SW480 (cell line): ENCODE measurements around the gene EIF4ENIF1.
"Not testable (repeated sequence)": the region's sequence is repeated elsewhere in the genome, so short reads cannot be mapped to it uniquely, and the experiment has no call there.

ENCODE experiments used
- DNase-seq: peaks from one replicate; pipeline ENCODE4 v3.0.0-alpha.2; 2016; ENCODE audit warnings: low spot score

Gene EIF4ENIF1

GRCh38 chr22:31442768-31443489 is 46.7 kb downstream of the EIF4ENIF1 start:
- no peak for DNase-seq

- no peak for DNase-seq
Measured at GRCh38 chr22:31441652-31442051, 48.0 kb downstream of the EIF4ENIF1 start.

GRCh38 chr22:31440681-31441080 is 49.0 kb downstream of the EIF4ENIF1 start:
- no peak for DNase-seq

DNA sequence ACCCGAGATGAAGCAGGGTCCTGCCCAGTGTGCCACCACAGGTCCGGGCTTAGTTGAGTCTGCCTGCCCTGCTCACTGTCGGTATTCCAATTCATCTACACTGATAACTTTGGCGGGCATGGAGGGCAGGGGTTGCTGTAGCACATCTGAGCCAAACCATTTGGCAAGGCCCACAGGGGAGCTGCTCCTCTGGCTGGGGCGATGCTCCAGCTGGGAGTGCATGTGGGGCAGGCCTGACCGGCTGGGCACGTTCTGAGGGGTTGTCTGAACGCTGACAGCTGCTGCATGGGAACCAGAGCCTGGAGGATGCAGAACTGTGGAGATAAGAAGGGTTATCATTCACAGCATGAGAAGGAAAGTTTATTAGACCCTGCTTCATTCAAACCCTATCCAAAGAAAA is 49.8 kb downstream of the EIF4ENIF1 start:
- DNase-seq: no peak

GRCh38 chr22:31436132-31436531 is 53.5 kb downstream of the EIF4ENIF1 start:
- DNase-seq: no peak

DNA sequence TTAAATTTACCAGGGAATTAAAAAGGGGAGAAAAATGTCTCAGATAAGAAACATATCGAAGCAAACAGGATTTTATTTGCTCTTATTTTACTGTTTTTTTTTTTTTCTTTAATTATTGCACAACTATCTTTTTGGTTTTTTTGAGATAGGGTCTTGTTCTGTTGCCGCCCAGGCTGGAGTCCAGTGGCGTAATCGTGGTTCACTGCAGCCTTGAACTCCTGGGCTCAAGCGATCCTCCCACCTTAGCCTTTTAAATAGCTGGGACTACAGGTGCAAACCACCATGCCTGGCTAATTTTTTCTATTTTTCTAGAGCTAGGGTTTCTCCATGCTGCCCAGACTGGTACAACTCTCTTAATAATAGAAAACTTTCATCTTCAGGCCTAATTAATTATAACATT is 57.7 kb downstream of the EIF4ENIF1 start:
- DNase-seq: no peak

- DNase-seq: no peak
Measured at GRCh38 chr22:31425331-31426050, 64.2 kb downstream of the EIF4ENIF1 start.

DNA sequence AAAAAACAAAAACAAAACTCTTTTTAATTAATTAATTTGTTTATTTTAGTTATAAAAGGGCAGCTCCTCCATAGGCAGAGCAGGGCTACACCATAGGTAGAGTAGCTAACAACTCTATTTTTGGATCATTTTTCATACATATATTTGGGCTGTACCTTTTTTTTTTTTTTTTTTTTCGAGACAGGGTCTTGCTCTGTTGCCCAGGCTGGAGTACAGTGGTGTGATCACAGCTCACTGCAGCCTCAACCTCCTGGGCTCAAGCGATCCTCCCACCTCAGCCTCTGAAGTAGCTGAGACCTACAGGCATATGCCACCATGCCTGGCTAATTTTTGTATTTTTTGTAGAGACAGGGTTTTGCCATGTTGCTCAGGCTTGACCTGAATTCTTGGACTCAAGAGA is 87.3 kb downstream of the EIF4ENIF1 start:
- not testable (repeated sequence) for DNase-seq

DNA sequence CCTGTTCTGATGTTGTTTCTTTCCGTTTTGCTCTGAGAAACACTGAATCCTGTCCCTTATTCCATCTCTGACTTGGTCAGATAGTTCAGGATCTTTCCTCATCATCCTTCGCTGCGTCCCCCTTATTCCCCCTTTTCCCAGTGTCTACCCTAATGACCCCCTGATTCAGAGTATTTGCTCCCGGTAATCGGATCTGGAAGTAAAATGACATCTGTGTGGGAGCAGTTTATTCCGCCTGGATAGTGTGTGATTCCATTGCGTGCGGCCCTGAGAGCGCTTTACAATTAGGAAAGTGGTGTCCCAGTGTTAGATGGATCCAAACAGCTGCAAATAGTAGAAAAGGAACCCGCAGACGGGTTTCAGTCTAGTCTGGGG is 89.6 kb downstream of the EIF4ENIF1 start:
- peak; percentile 7 for DNase-seq

DNA sequence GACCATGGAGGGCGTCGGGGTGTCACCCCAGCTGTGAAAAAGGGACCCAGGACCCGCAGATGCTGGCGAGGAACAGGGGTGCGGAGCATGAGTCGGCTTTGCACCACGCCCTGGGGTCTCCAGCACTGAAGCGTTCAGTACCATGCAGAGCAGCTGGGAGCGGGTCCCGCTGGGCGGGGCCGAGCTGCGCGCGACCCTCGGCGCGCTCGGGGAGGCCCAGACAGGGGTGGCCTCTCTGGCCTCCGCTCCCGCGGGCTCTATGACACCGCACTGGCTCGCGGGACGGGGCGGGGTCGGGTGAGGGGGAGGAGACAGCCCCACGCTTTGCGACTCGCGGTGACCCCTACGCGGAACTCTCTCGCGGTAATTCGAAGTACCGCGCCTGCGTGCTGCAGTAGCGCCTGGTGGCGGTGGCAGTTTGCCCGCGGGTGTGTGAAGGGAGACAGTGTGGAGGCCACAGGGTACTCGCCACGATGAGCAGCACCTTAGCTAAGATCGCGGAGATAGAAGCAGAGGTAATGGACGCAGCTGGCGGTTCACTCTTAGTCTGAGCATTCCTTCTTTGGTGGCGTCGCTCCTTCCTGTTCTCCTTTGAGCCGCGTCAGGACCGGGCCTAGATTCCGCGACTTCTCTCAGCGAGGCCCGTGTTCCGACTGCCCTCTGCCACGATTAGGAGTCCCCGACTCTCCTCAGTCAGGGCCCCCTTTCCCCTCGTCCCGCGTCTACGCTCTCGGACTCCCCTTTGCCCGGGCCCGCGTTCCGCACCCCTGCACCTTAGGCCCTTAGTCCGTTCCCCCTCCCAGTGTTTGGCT is 90.2 kb downstream of the EIF4ENIF1 start, which contains the start of gene DRG1:
TSS of gene DRG1 (plus strand) at position 394 of the 812 bp plus-strand sequence. CDS start at position 474, 80 bp downstream.
- peak; percentile 92 for DNase-seq

DNA sequence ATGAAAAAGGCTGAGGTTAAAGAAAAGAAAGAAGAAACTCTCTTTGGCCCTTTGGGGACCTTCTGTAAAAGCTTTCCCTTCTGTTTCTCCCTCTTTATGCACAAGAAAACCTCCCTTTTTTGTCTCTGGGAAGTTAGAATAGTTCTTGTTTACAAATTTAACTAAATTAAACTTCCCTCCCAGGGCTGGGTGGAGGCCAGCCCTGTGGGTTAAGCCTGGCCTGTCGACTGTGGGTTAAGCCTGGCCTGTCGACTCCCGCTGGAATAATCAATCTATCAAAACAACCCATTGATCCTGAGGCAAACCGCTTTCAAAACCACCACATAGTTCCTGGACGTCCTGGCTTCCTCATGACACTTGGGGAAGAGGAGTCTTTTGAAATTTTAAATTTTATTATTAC is 91.4 kb downstream of the EIF4ENIF1 start:
- DNase-seq: no peak

DNA sequence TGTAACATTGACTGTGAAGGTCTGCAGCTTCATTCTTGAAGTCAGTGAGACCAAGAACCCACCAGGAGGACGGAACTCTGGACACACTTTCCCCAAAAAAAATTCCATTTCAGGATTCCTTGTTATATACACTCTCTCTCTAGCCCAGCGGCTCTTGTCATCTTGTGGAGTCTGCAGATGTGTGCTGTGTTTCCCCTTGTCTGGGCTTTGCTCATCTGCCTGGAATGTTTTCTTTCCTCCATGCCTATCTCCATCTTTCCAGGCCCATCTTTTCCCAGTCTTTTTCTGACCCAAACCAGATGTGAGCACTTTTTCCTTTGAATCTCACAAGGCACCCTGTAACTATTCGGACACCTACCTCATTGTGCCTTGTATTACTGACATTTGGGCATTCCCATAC is 95.3 kb downstream of the EIF4ENIF1 start:
- DNase-seq: no peak

GRCh38 chr22:31393893-31394292 is 95.7 kb downstream of the EIF4ENIF1 start:
- DNase-seq: no peak
